Activated CD4-positive, alpha-beta T cell treated with anti-CD3 and anti-CD28 coated beads, Interleukin-2, amount 50 U/mL, for 4 hours (primary cell): ENCODE results near the gene CIROP.

Source experiments
- DNase-seq, 2 experiments: peaks; one replicate each; pipeline ENCODE4 v3.0.0-alpha.2; 2020

The CIROP gene

GRCh38 chr14:23104591-23105347 is at the start of gene CIROP:
CIROP (minus strand) TSS chr14:23104989; CDS start chr14:23104920, 69 bp downstream.
- DNase-seq: no peak

- DNase-seq: no peak
These were observed 49.3 kb upstream of the CIROP start for GRCh38 chr14:23153851-23154796.

GRCh38 chr14:23151342-23151741 is 46.6 kb upstream of the CIROP start:
- DNase-seq: no peak

- no peak for DNase-seq
These were observed 45.0 kb upstream of the CIROP start for GRCh38 chr14:23149745-23150144.

- DNase-seq: no peak
These were observed 43.9 kb upstream of the CIROP start for GRCh38 chr14:23148591-23149249.

GRCh38 chr14:23147676-23148075 is 42.9 kb upstream of the CIROP start:
- DNase-seq: no peak

- DNase-seq: no peak
These were observed 42.2 kb upstream of the CIROP start for GRCh38 chr14:23146980-23147379.

GRCh38 chr14:23146351-23146910 is 41.6 kb upstream of the CIROP start:
- DNase-seq: no peak

GRCh38 chr14:23145794-23146350 is 41.1 kb upstream of the CIROP start:
- DNase-seq: no peak

GRCh38 chr14:23143911-23144310 is 39.1 kb upstream of the CIROP start:
- DNase-seq: no peak

GRCh38 chr14:23142826-23143225 is 38.0 kb upstream of the CIROP start:
- DNase-seq: no peak

- no peak for DNase-seq
These were observed 37.1 kb upstream of the CIROP start for GRCh38 chr14:23141706-23142444.

- no peak for DNase-seq
These were observed 35.6 kb upstream of the CIROP start for GRCh38 chr14:23140371-23140770.

GRCh38 chr14:23139874-23140273 is 35.1 kb upstream of the CIROP start:
- DNase-seq: no peak

GRCh38 chr14:23137813-23138535 is 33.2 kb upstream of the CIROP start:
- no peak for DNase-seq

GRCh38 chr14:23137192-23137812 is 32.5 kb upstream of the CIROP start:
- DNase-seq: no peak

GRCh38 chr14:23136566-23137133 is 31.9 kb upstream of the CIROP start:
- no peak for DNase-seq

- DNase-seq: no peak
These were observed 28.2 kb upstream of the CIROP start for GRCh38 chr14:23132970-23133369.

GRCh38 chr14:23131482-23131881 is 26.7 kb upstream of the CIROP start:
- no peak for DNase-seq

GRCh38 chr14:23130871-23131270 is 26.1 kb upstream of the CIROP start:
- DNase-seq: no peak
